ENCODE data around the gene MAD1L1.

The MAD1L1 gene

GRCh38 chr7:2258661-2259365 is 26.1 kb upstream of the MAD1L1 start:
- TF ChIP-seq EZH2 (IDR thresholded peaks at IDR 0.05; ENCODE audit: borderline replicate concordance, low read depth, low read length, severe bottlenecking) (no peak), CTCF (IDR thresholded peaks at IDR 0.05; ENCODE audit: borderline replicate concordance, extremely low read depth, low read length, poor library complexity, severe bottlenecking) (no peak)
- no peaks in the 10 kb centered on the region for H3K27me3 ChIP-seq (ENCODE audit: insufficient read depth, low read length, poor library complexity)
- H3K9me3 ChIP-seq (ENCODE audit: insufficient read depth, low read length, severe bottlenecking), result no peaks in the 10 kb centered on the region
- no peaks in the 10 kb centered on the region for H4K20me1 ChIP-seq (ENCODE audit: insufficient read depth, low read length)
- H3K4me1 ChIP-seq (ENCODE audit: insufficient read depth, low read length), result no peaks in the 10 kb centered on the region
- H3K4me2 ChIP-seq (ENCODE audit: insufficient read depth, low read length), result no peak overlapping the region
- DNase-seq, result no peak
- H3K4me3 ChIP-seq (ENCODE audit: low read depth in 1 of 2, low read length in 2 of 2), result no peak overlapping the region
- ATAC-seq (ENCODE audit: insufficient read depth, low read depth), result no peak
- no peak overlapping the region for H3K27ac ChIP-seq (ENCODE audit: low read length)
- no peaks in the 10 kb centered on the region for H3K79me2 ChIP-seq (ENCODE audit: insufficient read depth, low read length)
- no peak overlapping the region for H3K9ac ChIP-seq (ENCODE audit: low read depth, low read length)
- H3K36me3 ChIP-seq (ENCODE audit: insufficient read depth, low read length), result peaks cover 42% of the 10 kb centered on the region
- no peak overlapping the region for H2AFZ ChIP-seq (ENCODE audit: low read depth, low read length)

- TF ChIP-seq CTCF (IDR thresholded peaks at IDR 0.05; ENCODE audit: borderline replicate concordance, extremely low read depth, low read length, poor library complexity, severe bottlenecking), result no peak
- TF ChIP-seq EZH2 (IDR thresholded peaks at IDR 0.05; ENCODE audit: borderline replicate concordance, low read depth, low read length, severe bottlenecking), result no peak
- no peak overlapping the region for H3K9ac ChIP-seq (ENCODE audit: low read depth, low read length)
- ATAC-seq (ENCODE audit: insufficient read depth, low read depth) (no peak), DNase-seq (no peak)
- no peaks in the 10 kb centered on the region for H3K4me1 ChIP-seq (ENCODE audit: insufficient read depth, low read length)
- no peaks in the 10 kb centered on the region for H3K27me3 ChIP-seq (ENCODE audit: insufficient read depth, low read length, poor library complexity)
- H3K79me2 ChIP-seq (ENCODE audit: insufficient read depth, low read length), result no peaks in the 10 kb centered on the region
- H3K9me3 ChIP-seq (ENCODE audit: insufficient read depth, low read length, severe bottlenecking), result no peaks in the 10 kb centered on the region
- no peak overlapping the region for H3K4me2 ChIP-seq (ENCODE audit: insufficient read depth, low read length)
- H3K36me3 ChIP-seq (ENCODE audit: insufficient read depth, low read length), result peaks cover 42% of the 10 kb centered on the region
- no peak overlapping the region for H3K27ac ChIP-seq (ENCODE audit: low read length)
- H3K4me3 ChIP-seq (ENCODE audit: low read depth in 1 of 2, low read length in 2 of 2), result no peak overlapping the region
- H2AFZ ChIP-seq (ENCODE audit: low read depth, low read length), result no peak overlapping the region
- H4K20me1 ChIP-seq (ENCODE audit: insufficient read depth, low read length), result no peaks in the 10 kb centered on the region
Measured at GRCh38 chr7:2257651-2258050, 24.9 kb upstream of the MAD1L1 start.

- Histone ChIP-seq H3K4me3 (ENCODE audit: low read depth in 1 of 2, low read length in 2 of 2) (no peak overlapping the region), H3K79me2 (ENCODE audit: insufficient read depth, low read length) (no peaks in the 10 kb centered on the region), H3K27ac (ENCODE audit: low read length) (no peak overlapping the region), H2AFZ (ENCODE audit: low read depth, low read length) (no peak overlapping the region), H3K4me1 (ENCODE audit: insufficient read depth, low read length) (no peaks in the 10 kb centered on the region), H3K9me3 (ENCODE audit: insufficient read depth, low read length, severe bottlenecking) (no peaks in the 10 kb centered on the region), H4K20me1 (ENCODE audit: insufficient read depth, low read length) (no peaks in the 10 kb centered on the region), H3K9ac (ENCODE audit: low read depth, low read length) (no peak overlapping the region), H3K27me3 (ENCODE audit: insufficient read depth, low read length, poor library complexity) (no peaks in the 10 kb centered on the region), H3K36me3 (ENCODE audit: insufficient read depth, low read length) (peaks cover 38% of the 10 kb centered on the region), H3K4me2 (ENCODE audit: insufficient read depth, low read length) (no peak overlapping the region)
- DNase-seq, result no peak
- TF ChIP-seq CTCF (IDR thresholded peaks at IDR 0.05; ENCODE audit: borderline replicate concordance, extremely low read depth, low read length, poor library complexity, severe bottlenecking) (no peak), EZH2 (IDR thresholded peaks at IDR 0.05; ENCODE audit: borderline replicate concordance, low read depth, low read length, severe bottlenecking) (no peak)
- ATAC-seq (ENCODE audit: insufficient read depth, low read depth), result no peak
Measured at GRCh38 chr7:2257046-2257551, 24.4 kb upstream of the MAD1L1 start.

Measured in DND-41 (cell line).